DMS 273 treated with DMSO at 0.1 percent for 48 hours (cell line): ENCODE data around the gene ATG2A.

Experiments
- DNase-seq: peaks from one replicate; lab custom pipeline; 2025; lab: John Stamatoyannopoulos, UW

ATG2A gene

GRCh38 chr11:64869571-64870175 is 47.3 kb downstream of the ATG2A start:
- DNase-seq: no peak

GRCh38 chr11:64868904-64869570 is 48.0 kb downstream of the ATG2A start:
- no peak for DNase-seq

GRCh38 chr11:64867748-64868462 is 49.1 kb downstream of the ATG2A start:
- DNase-seq: no peak

- no peak for DNase-seq
Measured at GRCh38 chr11:64866173-64866491, 50.9 kb downstream of the ATG2A start.

- DNase-seq: no peak
Measured at GRCh38 chr11:64865286-64866172, 51.5 kb downstream of the ATG2A start.

- no peak for DNase-seq
Measured at GRCh38 chr11:64864473-64865285, 52.3 kb downstream of the ATG2A start.

GRCh38 chr11:64864135-64864472 is 52.9 kb downstream of the ATG2A start:
- no peak for DNase-seq

GRCh38 chr11:64863391-64864060 is 53.5 kb downstream of the ATG2A start:
- peak; percentile 27 for DNase-seq

- peak; percentile 42 for DNase-seq
Measured at GRCh38 chr11:64862987-64863390, 54.0 kb downstream of the ATG2A start.

- no peak for DNase-seq
Measured at GRCh38 chr11:64861227-64861975, 55.6 kb downstream of the ATG2A start.

GRCh38 chr11:64859542-64860414 is 57.2 kb downstream of the ATG2A start:
- no peak for DNase-seq

GRCh38 chr11:64858467-64859263 is 58.3 kb downstream of the ATG2A start:
- DNase-seq: no peak

GRCh38 chr11:64857485-64857884 is 59.5 kb downstream of the ATG2A start:
- no peak for DNase-seq

GRCh38 chr11:64856382-64857227 is 60.4 kb downstream of the ATG2A start:
- DNase-seq: no peak

GRCh38 chr11:64855596-64856304 is 61.3 kb downstream of the ATG2A start:
- DNase-seq: no peak

- no peak for DNase-seq
Measured at GRCh38 chr11:64854534-64855502, 62.2 kb downstream of the ATG2A start.
